CD4-positive, alpha-beta T cell treated with Interleukin-1 beta for 1 hour (primary cell): ENCODE data around the gene TGM4.
"Not testable (repeated sequence)": the region's sequence is repeated elsewhere in the genome, so short reads cannot be mapped to it uniquely, and the experiment has no call there.

Experiments
- DNase-seq, 2 donors: peaks; one replicate each; pipeline ENCODE4 v3.0.0-alpha.2; 2020 to 2022

The TGM4 gene

DNA sequence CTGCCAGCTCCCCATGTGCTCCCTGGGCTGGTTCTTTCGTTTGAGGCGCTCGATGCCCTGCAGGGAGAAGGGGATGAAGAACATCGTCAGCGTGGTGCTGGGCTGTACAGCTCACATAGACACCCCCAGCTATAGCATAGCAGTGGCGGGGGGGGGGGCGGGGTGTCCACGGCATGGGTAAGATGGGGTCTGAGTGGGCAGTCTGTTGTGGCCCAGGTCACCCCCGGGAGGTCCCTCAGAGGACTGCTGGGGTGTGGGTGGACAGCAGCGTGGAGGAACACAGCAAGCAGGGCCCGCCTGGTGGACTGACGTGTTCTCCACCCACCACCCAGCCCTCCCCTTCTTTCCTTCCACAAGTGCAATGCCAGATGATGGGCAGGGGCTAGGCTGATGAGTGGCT is 43.7 kb downstream of the TGM4 start:
- no peak for DNase-seq

GRCh38 chr3:44918581-44918980 is 44.2 kb downstream of the TGM4 start:
- DNase-seq: no peak

- no peak for DNase-seq
These were observed 45.7 kb downstream of the TGM4 start for GRCh38 chr3:44920081-44920480.

GRCh38 chr3:44923632-44924456 is 49.4 kb downstream of the TGM4 start:
- no peak for DNase-seq

GRCh38 chr3:44924457-44925084 is 50.2 kb downstream of the TGM4 start:
- DNase-seq: no peak

DNA sequence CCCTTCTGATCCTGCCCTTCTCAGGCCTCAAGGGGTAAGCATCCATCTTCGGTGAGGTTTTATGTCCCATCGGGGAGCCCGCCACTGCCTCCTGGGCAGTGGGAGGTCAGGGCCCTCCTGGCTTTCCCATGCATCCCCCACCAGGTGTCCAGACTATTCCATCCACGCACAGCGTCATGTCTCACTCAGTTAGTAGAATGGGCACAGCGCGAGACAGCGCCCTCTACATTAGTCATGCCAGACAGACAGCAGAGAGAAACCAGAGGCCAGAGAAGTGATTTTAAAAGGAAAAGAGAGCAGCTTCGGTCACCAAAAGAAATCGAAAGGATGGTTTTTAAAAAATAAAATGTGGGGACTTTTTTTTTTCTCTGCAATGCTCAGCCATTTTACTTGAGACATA is 51.8 kb downstream of the TGM4 start:
- no peak for DNase-seq

GRCh38 chr3:44926921-44927320 is 52.5 kb downstream of the TGM4 start:
- DNase-seq: no peak

DNA sequence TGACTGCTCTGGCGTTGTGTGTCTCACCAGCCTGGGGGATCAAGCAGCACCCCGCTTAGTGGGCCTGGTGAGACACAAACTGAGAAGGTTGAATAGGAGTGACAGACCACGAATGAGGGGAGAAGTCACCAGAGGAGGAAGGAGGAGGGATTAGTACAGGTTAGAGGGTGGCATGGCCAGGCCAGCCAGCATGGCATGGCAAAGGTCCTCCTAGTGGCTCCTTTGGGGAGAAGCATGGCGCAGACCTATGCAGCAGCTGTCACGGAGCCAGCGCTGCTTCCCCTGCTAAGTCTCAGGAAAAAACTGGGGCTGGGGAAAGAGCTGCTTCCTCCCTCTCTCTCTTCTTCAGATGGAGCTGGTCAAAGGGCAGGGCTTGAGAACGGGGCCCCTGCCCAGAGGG is 53.0 kb downstream of the TGM4 start:
- DNase-seq: no peak

DNA sequence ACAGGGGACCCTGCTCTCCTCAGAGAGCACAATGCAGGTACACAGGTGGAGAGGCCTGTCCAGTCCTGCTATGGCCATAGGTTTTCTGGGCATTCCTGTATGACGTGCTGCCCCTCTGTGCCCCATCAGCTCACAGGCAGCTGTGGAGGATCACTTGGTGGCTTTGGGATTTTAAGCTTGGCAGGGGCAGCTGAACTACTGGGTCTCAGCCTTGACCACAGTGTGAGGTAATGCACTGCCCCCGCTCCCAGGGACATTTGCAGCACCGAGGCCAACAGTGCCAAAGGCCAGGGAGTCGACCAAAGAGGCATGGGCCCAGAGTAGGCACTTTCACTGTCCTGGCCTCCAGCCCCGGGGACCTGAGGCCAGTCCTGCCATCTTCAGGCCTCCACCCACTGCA is 55.4 kb downstream of the TGM4 start:
- no peak for DNase-seq

GRCh38 chr3:44930911-44931310 is 56.5 kb downstream of the TGM4 start:
- DNase-seq: no peak

DNA sequence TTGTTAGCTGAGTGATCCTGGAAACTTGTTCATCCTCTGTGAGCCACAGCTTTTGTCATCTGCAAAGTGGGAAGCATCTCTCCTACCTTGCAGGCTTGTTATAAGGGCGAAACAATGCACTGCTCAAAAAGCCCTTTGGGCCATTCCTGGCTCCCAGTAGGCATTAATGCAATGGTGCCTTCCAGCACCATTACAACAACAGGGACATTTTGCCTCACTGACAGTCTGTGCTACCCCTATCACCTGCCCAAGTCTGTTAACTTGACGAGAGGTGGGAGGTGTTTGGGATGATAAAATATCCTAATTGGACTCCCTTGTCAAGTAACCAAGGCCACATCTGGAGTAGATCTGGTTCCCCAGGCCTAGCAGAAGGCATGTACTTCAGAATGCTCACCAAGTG is 57.4 kb downstream of the TGM4 start:
- DNase-seq: no peak

GRCh38 chr3:44932271-44932670 is 57.9 kb downstream of the TGM4 start:
- DNase-seq: no peak

- no peak for DNase-seq
These were observed 58.9 kb downstream of the TGM4 start for GRCh38 chr3:44932986-44933944.

DNA sequence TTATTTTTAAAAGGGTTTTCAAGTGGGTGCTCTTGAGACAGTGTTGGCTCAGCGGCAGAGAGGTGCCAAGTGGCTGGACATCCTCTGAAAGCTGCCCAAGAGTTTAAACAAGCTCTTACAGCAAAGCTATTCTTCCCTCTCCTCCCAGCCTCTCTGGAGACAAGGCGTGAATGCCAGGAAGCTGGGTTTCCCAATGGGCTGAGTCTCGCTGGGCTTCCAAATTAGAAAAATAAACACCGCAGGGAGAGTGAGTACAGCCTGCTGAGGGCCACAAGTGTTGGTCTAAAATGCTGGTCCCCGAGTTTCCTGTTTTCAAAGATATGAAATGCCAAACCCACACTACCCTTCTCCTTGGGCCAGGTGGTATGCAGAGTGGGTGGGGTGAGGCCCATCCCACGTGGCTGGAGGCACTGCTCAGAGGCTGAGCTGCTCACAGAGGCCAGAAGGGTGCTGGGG is 65.2 kb downstream of the TGM4 start:
- DNase-seq: no peak

DNA sequence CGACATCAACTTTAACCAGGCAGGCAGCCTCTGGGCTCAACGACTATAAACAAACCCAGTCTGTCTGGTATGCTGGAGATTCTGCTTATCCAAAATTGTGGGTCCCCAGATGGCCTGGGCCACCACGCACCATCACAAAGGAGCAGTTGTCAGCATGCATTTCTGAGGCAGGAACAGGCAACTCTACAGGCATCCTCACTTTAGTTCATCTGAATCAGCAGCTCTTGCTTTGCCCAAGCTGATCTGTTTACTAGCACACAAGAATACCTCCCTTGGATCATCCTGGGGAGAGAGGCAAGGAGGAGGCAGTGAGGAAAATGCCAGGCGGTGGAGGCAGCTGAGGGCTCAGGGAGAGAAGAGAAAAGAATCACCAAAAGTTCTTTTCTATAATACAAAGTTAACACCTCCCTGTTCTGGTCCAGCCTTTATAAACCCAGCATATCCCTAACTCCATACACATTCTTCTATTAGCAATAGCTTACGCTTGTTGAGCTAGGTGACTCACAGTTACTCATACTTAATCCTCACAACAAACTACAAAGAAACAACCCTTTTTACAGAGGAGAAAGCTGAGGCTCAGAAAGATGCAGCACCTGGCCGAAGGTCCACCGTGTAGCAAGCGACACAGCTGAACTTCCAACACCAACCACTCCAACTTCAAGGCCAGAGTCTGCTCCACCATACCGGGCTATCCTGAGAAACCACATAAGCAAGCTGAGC is 68.0 kb downstream of the TGM4 start:
- DNase-seq: no peak

DNA sequence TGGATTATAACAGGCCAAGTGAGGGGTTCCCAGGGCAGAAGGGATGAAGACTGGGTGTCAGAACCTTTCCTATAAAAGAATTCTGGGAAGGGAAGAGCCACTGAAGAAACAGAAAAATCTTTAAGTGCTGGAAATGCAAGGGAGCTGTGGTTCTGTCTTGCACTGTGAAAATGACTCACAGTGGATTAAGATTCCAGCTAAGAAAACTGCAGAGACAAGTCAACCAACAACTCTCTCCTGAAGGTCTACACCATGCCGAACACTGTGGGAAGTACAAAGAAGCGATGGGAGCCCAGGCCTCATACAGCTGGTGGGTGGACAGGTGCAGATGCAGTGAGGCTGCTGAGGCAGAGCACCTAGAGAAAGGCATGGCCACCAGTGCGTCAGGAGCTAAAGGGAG is 73.8 kb downstream of the TGM4 start:
- DNase-seq: no peak

- not testable (repeated sequence) for DNase-seq
These were observed 75.4 kb downstream of the TGM4 start for GRCh38 chr3:44949770-44950169.

- DNase-seq: no peak
These were observed 75.9 kb downstream of the TGM4 start for GRCh38 chr3:44950275-44950734.

- DNase-seq: no peak
These were observed 78.3 kb downstream of the TGM4 start for GRCh38 chr3:44952689-44953088.

DNA sequence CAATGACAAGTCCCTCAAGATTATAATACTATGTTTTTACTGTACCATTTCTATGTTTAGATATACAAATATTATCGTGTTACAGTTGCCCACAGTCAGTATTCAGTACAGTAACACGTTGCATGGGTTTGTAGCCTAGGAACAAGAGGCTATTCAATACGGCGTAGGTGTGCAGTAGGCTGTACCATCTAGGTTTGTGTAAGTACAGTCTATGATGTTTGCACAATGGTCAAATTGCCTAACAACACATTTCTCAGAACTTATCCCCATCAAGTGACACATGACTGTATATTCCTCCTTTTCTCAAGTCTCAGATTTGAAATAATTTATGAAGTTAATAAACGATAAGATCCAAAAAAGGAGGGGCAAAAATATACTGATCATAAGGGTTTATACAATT is 79.9 kb downstream of the TGM4 start:
- no peak for DNase-seq

GRCh38 chr3:44954962-44955361 is 80.6 kb downstream of the TGM4 start:
- DNase-seq: peak in 1 of 2 donors; percentile 22

DNA sequence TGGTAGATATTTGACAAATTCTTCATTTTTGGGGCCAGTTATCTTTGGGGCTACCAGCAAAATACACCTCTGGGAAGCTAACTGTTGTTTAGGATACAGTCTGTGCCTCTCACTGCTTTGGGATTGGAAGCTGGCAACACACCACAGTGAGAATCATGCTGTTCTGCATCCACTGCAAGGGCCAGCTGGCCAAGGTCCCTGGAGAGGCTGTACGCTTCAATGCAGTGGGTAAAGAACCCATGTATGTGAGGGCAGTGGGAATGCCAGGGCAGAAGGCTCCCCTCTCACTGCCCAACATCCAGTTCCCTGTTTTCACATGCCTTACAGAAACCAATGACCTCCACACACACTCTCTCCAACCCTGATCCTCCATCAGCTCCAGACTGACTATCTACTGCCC is 81.5 kb downstream of the TGM4 start:
- DNase-seq: no peak

DNA sequence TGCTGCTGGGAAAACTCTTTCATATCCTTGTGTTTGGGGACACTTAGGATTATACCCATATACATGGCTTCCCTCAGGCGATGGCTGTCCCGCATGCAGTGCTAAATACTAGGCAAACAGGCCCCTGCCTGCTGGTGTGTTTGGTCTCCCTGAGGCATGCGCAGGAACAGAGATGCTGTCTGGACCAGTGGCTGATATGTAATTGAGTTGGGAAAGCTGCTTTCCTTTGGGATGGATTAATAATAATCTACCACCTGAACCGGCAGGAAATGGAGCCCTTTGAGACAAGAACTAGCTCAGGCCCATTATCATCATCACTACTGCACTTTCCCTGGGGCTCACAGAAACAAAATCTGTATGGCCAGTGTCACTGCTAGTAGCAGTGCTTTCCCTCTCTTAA is 83.6 kb downstream of the TGM4 start:
- DNase-seq: no peak
